ENCODE data around the gene FNIP1. TPM values are rescaled to one million over a fixed set of nuclear protein-coding genes. Genes with fewer than 3 reads are reported as not detected.
"Not testable (repeated sequence)": the region's sequence is repeated elsewhere in the genome, so short reads cannot be mapped to it uniquely, and the experiment has no call there.

The FNIP1 gene
- total and polyA plus RNA-seq, 2 donors (not counting 1 experiment from before 2014, with no cell fraction given): 10.3 to 52.8 TPM

DNA sequence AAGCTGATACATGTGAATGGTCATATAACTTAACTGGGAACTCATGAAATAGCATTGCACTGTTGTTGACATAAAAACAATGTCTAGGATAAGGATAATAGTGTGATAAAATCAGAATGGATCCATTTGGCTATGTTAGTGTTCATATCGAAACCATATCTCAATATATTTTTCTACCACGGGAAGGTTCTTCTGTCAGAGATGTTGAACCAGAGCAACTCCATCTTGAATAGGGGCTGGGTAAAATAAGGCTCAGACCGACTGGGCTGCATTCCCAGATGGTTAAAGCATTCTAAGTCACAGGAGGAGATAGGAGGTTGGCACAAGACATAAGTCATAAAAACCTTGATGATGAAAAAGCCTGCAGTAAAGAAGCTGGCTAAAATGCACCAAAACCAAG, 56.3 kb downstream of the FNIP1 start:
- ATAC-seq (ENCODE audit: low read depth): no peak
- H3K36me3 ChIP-seq (replicated peaks in 1 of 2; ENCODE audit: control extremely low read depth in 1 of 2, control insufficient read depth in 1 of 2, extremely low read depth in 1 of 2, insufficient read depth in 2 of 2, low read length in 1 of 2): peaks cover 0 to 16% of the 10 kb centered on the region in 2 experiments
- no peak overlapping the region for H3K9ac ChIP-seq (ENCODE audit: low read length)
- no peak overlapping the region for H3K4me2 ChIP-seq (replicated peaks; ENCODE audit: low read depth, low read length, poor library complexity, severe bottlenecking)
- H3K27ac Mint-ChIP-seq: no peak overlapping the region
- no peaks in the 10 kb centered on the region for H3K9me3 ChIP-seq (ENCODE audit: control extremely low read depth in 1 of 3, control insufficient read depth in 2 of 3, insufficient read depth in 1 of 3, low read length in 2 of 3)
- H3K4me3 ChIP-seq (ENCODE audit: control extremely low read depth in 1 of 5, extremely low read depth in 1 of 5, insufficient read depth in 1 of 5, low read depth in 2 of 5, low read length in 4 of 5): no peak overlapping the region
- 100% methylated on average over 1 of the region's 3 CpGs for WGBS (ENCODE audit: insufficient coverage)
- H3K9me3 Mint-ChIP-seq (ENCODE audit: insufficient read depth): no peaks in the 10 kb centered on the region
- peaks cover 4% of the 10 kb centered on the region for H3K79me2 ChIP-seq (ENCODE audit: control insufficient read depth, insufficient read depth, low read length)
- intact Hi-C loops (cut with micrococcal nuclease): loop anchor here (10.0 kb wide), 1 partner anchor 54 kb away; the partner anchor contains the start of gene FNIP1
- CTCF ChIA-PET: no interaction called here
- no peaks in the 10 kb centered on the region for H3K4me1 ChIP-seq (ENCODE audit: control insufficient read depth in 2 of 2, insufficient read depth in 2 of 2, low read length in 2 of 2)
- no peak for DNase-seq
- no peak overlapping the region for H3K27ac ChIP-seq (ENCODE audit: low read length in 2 of 2)
- H4K20me1 ChIP-seq (ENCODE audit: control insufficient read depth, insufficient read depth, low read length, poor library complexity, severe bottlenecking): peaks cover 4% of the 10 kb centered on the region
- POLR2A ChIA-PET: no interaction called here
- H3K4me3 Mint-ChIP-seq: no peak overlapping the region
- no peak overlapping the region for H2AFZ ChIP-seq (ENCODE audit: insufficient read depth, low read depth, low read length, poor library complexity, severe bottlenecking)
- TF ChIP-seq EZH2 (IDR thresholded peaks at IDR 0.05; ENCODE audit: borderline replicate concordance, insufficient read depth, low read depth, low read length, poor library complexity, severe bottlenecking): no peak
- TF ChIP-seq, protein P1, sequence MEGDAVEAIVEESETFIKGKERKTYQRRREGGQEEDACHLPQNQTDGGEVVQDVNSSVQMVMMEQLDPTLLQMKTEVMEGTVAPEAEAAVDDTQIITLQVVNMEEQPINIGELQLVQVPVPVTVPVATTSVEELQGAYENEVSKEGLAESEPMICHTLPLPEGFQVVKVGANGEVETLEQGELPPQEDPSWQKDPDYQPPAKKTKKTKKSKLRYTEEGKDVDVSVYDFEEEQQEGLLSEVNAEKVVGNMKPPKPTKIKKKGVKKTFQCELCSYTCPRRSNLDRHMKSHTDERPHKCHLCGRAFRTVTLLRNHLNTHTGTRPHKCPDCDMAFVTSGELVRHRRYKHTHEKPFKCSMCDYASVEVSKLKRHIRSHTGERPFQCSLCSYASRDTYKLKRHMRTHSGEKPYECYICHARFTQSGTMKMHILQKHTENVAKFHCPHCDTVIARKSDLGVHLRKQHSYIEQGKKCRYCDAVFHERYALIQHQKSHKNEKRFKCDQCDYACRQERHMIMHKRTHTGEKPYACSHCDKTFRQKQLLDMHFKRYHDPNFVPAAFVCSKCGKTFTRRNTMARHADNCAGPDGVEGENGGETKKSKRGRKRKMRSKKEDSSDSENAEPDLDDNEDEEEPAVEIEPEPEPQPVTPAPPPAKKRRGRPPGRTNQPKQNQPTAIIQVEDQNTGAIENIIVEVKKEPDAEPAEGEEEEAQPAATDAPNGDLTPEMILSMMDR (IDR thresholded peaks at IDR 0.05): no peak
- no peaks in the 10 kb centered on the region for H3K27me3 Mint-ChIP-seq
- H3K27me3 ChIP-seq (replicated peaks in 1 of 4; ENCODE audit: control extremely low read depth in 1 of 4, control insufficient read depth in 3 of 4, insufficient read depth in 4 of 4, low read length in 3 of 4): no peaks in the 10 kb centered on the region
- no peaks in the 10 kb centered on the region for H3K4me1 Mint-ChIP-seq

DNA sequence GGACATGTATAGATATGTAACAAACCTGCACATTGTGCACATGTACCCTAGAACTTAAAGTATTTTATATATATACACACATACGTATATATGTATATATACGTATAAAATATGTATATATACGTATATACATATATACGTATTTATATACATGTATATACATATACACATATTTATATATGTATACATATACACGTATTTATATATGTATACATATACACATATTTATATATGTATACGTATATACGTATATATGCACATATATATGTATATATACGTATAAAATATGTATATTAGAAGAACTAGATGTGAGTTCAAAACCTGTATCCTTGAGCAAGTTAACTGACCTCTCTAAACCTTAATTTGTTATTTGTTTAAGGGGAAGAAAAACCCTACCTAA, 61.4 kb downstream of the FNIP1 start:
- TF ChIP-seq, protein P1 (IDR thresholded peaks at IDR 0.05): no peak
- no peak for TF ChIP-seq EZH2 (IDR thresholded peaks at IDR 0.05; ENCODE audit: borderline replicate concordance, insufficient read depth, low read depth, low read length, poor library complexity, severe bottlenecking)
- H3K27me3 Mint-ChIP-seq: no peaks in the 10 kb centered on the region
- Histone ChIP-seq H3K4me1 (ENCODE audit: control insufficient read depth in 2 of 2, insufficient read depth in 2 of 2, low read length in 2 of 2) (no peaks in the 10 kb centered on the region), H3K4me2 (replicated peaks; ENCODE audit: low read depth, low read length, poor library complexity, severe bottlenecking) (no peak overlapping the region), H3K9me3 (ENCODE audit: control extremely low read depth in 1 of 3, control insufficient read depth in 2 of 3, insufficient read depth in 1 of 3, low read length in 2 of 3) (no peaks in the 10 kb centered on the region), H3K27ac (ENCODE audit: low read length in 2 of 2) (no peak overlapping the region), H3K27me3 (replicated peaks in 1 of 4; ENCODE audit: control extremely low read depth in 1 of 4, control insufficient read depth in 3 of 4, insufficient read depth in 4 of 4, low read length in 3 of 4) (no peaks in the 10 kb centered on the region), H4K20me1 (ENCODE audit: control insufficient read depth, insufficient read depth, low read length, poor library complexity, severe bottlenecking) (no peaks in the 10 kb centered on the region), H3K79me2 (ENCODE audit: control insufficient read depth, insufficient read depth, low read length) (peaks cover 4% of the 10 kb centered on the region), H3K4me3 (ENCODE audit: control extremely low read depth in 1 of 5, extremely low read depth in 1 of 5, insufficient read depth in 1 of 5, low read depth in 2 of 5, low read length in 4 of 5) (no peak overlapping the region), H2AFZ (ENCODE audit: insufficient read depth, low read depth, low read length, poor library complexity, severe bottlenecking) (no peak overlapping the region), H3K36me3 (replicated peaks in 1 of 2; ENCODE audit: control extremely low read depth in 1 of 2, control insufficient read depth in 1 of 2, extremely low read depth in 1 of 2, insufficient read depth in 2 of 2, low read length in 1 of 2) (peaks cover 0 to 6% of the 10 kb centered on the region in 2 experiments), H3K9ac (ENCODE audit: low read length) (no peak overlapping the region)
- ATAC-seq (ENCODE audit: low read depth) (no peak), DNase-seq (no peak)
- WGBS (ENCODE audit: insufficient coverage): no CpG with 5 or more reads among the region's 8 CpGs
- intact Hi-C loops (cut with micrococcal nuclease): loop anchor here (5.0 kb wide), 1 partner anchor 37 kb away; no protein-coding TSS in a partner anchor
- no peak overlapping the region for H3K4me3 Mint-ChIP-seq
- peaks cover 2% of the 10 kb centered on the region for H3K4me1 Mint-ChIP-seq
- ChIA-PET POLR2A (no interaction called here), CTCF (no interaction called here)
- H3K9me3 Mint-ChIP-seq (ENCODE audit: insufficient read depth): no peaks in the 10 kb centered on the region
- no peak overlapping the region for H3K27ac Mint-ChIP-seq

DNA sequence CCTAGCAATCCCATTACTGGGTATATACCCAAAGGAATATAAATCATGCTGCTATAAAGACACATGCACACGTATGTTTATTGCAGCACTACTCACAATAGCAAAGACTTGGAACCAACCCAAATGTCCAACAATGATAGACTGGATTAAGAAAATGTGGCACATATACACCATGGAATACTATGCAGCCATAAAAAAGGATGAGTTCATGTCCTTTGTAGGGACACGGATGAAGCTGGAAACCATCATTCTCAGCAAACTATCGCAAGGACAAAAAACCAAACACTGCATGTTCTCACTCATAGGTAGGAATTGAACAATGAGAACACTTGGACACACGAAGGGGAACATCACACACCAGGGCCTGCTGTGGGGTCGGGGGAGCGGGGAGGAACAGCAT, 61.9 kb downstream of the FNIP1 start:
- 100% methylated on average over 1 of the region's 6 CpGs for WGBS (ENCODE audit: insufficient coverage)
- H3K9me3 Mint-ChIP-seq (ENCODE audit: insufficient read depth); H3K27ac Mint-ChIP-seq; H3K9me3 ChIP-seq (ENCODE audit: control extremely low read depth in 1 of 3, control insufficient read depth in 2 of 3, insufficient read depth in 1 of 3, low read length in 2 of 3); H3K4me3 ChIP-seq (ENCODE audit: control extremely low read depth in 1 of 5, extremely low read depth in 1 of 5, insufficient read depth in 1 of 5, low read depth in 2 of 5, low read length in 4 of 5); H3K4me1 Mint-ChIP-seq; H3K27me3 Mint-ChIP-seq; POLR2A ChIA-PET; H4K20me1 ChIP-seq (ENCODE audit: control insufficient read depth, insufficient read depth, low read length, poor library complexity, severe bottlenecking); H3K27me3 ChIP-seq (replicated peaks in 1 of 4; ENCODE audit: control extremely low read depth in 1 of 4, control insufficient read depth in 3 of 4, insufficient read depth in 4 of 4, low read length in 3 of 4); H3K4me2 ChIP-seq (replicated peaks; ENCODE audit: low read depth, low read length, poor library complexity, severe bottlenecking); H3K36me3 ChIP-seq (replicated peaks in 1 of 2; ENCODE audit: control extremely low read depth in 1 of 2, control insufficient read depth in 1 of 2, extremely low read depth in 1 of 2, insufficient read depth in 2 of 2, low read length in 1 of 2); DNase-seq; H3K4me1 ChIP-seq (ENCODE audit: control insufficient read depth in 2 of 2, insufficient read depth in 2 of 2, low read length in 2 of 2); H2AFZ ChIP-seq (ENCODE audit: insufficient read depth, low read depth, low read length, poor library complexity, severe bottlenecking); H3K4me3 Mint-ChIP-seq; H3K79me2 ChIP-seq (ENCODE audit: control insufficient read depth, insufficient read depth, low read length); ATAC-seq (ENCODE audit: low read depth); H3K27ac ChIP-seq (ENCODE audit: low read length in 2 of 2); H3K9ac ChIP-seq (ENCODE audit: low read length); CTCF ChIA-PET: not testable (repeated sequence)
- intact Hi-C loops (cut with micrococcal nuclease): loop anchor here (5.0 kb wide), 1 partner anchor 37 kb away; no protein-coding TSS in a partner anchor
